A549 (cell line): ENCODE data around the gene TGM3. TPM values are rescaled to one million over a fixed set of nuclear protein-coding genes. Genes with fewer than 3 reads are reported as not detected.

ENCODE experiments used
- ATAC-seq, 2 experiments: fragments of 200-7000 bp in 1 of 2; fragments of >200 bp in 1 of 2; cut with Nextera tagmentation in 1 of 2; cut with Tn5 transposase in 1 of 2; 3 replicates each; pipeline versions ENCODE4 v1.8.0 to v1.9.1; 2018 to 2020; ENCODE audit warnings: mild to moderate bottlenecking in 1 of 2, moderate library complexity in 1 of 2
- CTCF ChIA-PET: fragments of 300-600 bp; sonication (Branson Sonifier 250); formaldehyde crosslinking; extraction: SDS; loops from one replicate; lab custom pipeline; 2021; ENCODE audit warnings: antibody characterized with exemption, inconsistent platforms; lab: Yijun Ruan, JAX
- POLR2A ChIA-PET: fragments of 350-600 bp; formaldehyde crosslinking; extraction: SDS; loops from one replicate; lab custom pipeline; 2021; ENCODE audit warnings: antibody characterized with exemption, inconsistent platforms; lab: Yijun Ruan, JAX
- DNase-seq, 2 experiments: peaks; one replicate each; pipeline versions ENCODE4 v3.0.0 to v3.0.0-alpha.2; 2011 to 2016; ENCODE audit warnings: low read depth in 1 of 2, low spot score in 1 of 2
- FAIRE-seq: peaks from 2 replicates; lab custom pipeline; 2011; peaks lifted over from hg19 to GRCh38; lab: Jason Lieb, UNC
- H3K27ac ChIP-seq, 2 experiments: fragments of >200 bp; sonication (Bioruptor Twin); formaldehyde crosslinking; 3 replicates each; pipeline ENCODE4 v1.5.1; 2016 to 2017
- H3K4me1 ChIP-seq: fragments of >200 bp; sonication (Bioruptor Twin); formaldehyde crosslinking; 3 replicates; pipeline ENCODE4 v1.6.1; 2016
- H3K4me2 ChIP-seq: fragments of >200 bp; sonication (Bioruptor Twin); formaldehyde crosslinking; 3 replicates; pipeline ENCODE4 v1.6.1; 2016
- H3K4me3 ChIP-seq: fragments of >200 bp; sonication (Bioruptor Twin); formaldehyde crosslinking; 3 replicates; pipeline ENCODE4 v1.5.1; 2016
- H3K9me3 ChIP-seq: fragments of >200 bp; sonication (Bioruptor Twin); formaldehyde crosslinking; 3 replicates; pipeline ENCODE4 v1.6.1; 2016
- ATOH8 ChIP-seq: fragments of 250-450 bp; sonication (Bioruptor Pico); IDR thresholded peaks from 2 replicates; pipeline ENCODE4 v1.5.0; 2020; ENCODE audit warnings: low read depth, mild to moderate bottlenecking, moderate library complexity
- BCL3 ChIP-seq: fragments of >200 bp; sonication (Bioruptor Twin); formaldehyde crosslinking; IDR thresholded peaks from 3 replicates; pipeline ENCODE4 v1.6.1; 2016
- BHLHE40 ChIP-seq: IDR thresholded peaks from 2 replicates; pipeline ENCODE4 v1.6.1; 2012; ENCODE audit warnings: low read depth, low read length, inconsistent platforms
- CBX8 ChIP-seq: fragments of 200-600 bp; sonication (generic); IDR thresholded peaks from 2 replicates; pipeline ENCODE4 v1.6.1; 2016
- CEBPB ChIP-seq, 2 experiments: fragments of >200 bp in 1 of 2; sonication (Bioruptor Twin) in 1 of 2; formaldehyde crosslinking in 1 of 2; IDR thresholded peaks; 2 replicates each; pipeline ENCODE4 v1.6.1; 2012 to 2016
- CHD2 ChIP-seq: fragments of 150-350 bp; IDR thresholded peaks from 2 replicates; pipeline ENCODE4 v1.6.1; 2014; ENCODE audit warnings: low read length; ENCODE audit not compliant: partially characterized antibody
- CHD4 ChIP-seq: fragments of 200-600 bp; sonication (generic); IDR thresholded peaks from 2 replicates; pipeline ENCODE4 v1.6.1; 2016; ENCODE audit warnings: antibody characterized with exemption, mild to moderate bottlenecking, borderline replicate concordance
- CTCF ChIP-seq: fragments of >200 bp; sonication (Bioruptor Twin); formaldehyde crosslinking; IDR thresholded peaks from 3 replicates; pipeline ENCODE4 v1.5.1; 2016
- E2F6 ChIP-seq: IDR thresholded peaks from 2 replicates; pipeline ENCODE4 v1.6.1; 2012; ENCODE audit warnings: low read depth, borderline replicate concordance
- EP300 ChIP-seq, 2 experiments: fragments of >200 bp; sonication (Bioruptor Twin); formaldehyde crosslinking; IDR thresholded peaks; 2 replicates in 1 of 2; 3 replicates in 1 of 2; pipeline ENCODE4 v1.6.1; 2016 to 2017
- ESRRA ChIP-seq: fragments of 150-350 bp; IDR thresholded peaks from 2 replicates; pipeline ENCODE4 v1.6.1; 2014; ENCODE audit warnings: mild to moderate bottlenecking, low read length, borderline replicate concordance
- FOSL2 ChIP-seq, 2 experiments: fragments of 450-650 bp in 1 of 2; fragments of >200 bp in 1 of 2; sonication (Bioruptor Twin) in 1 of 2; formaldehyde crosslinking; IDR thresholded peaks; 2 replicates each; pipeline versions ENCODE4 v1.5.0 to v1.6.1; 2016 to 2020; ENCODE audit warnings: mild to moderate bottlenecking in 1 of 2, moderate library complexity in 1 of 2
- HMGXB4 ChIP-seq: fragments of 250-450 bp; sonication (Bioruptor Pico); IDR thresholded peaks from 2 replicates; pipeline ENCODE4 v1.5.0; 2021; ENCODE audit warnings: mild to moderate bottlenecking, moderate library complexity, borderline replicate concordance
- HOXA7 ChIP-seq: fragments of 250-450 bp; sonication (Bioruptor Pico); IDR thresholded peaks from 2 replicates; pipeline ENCODE4 v1.5.0; 2020; ENCODE audit warnings: mild to moderate bottlenecking, moderate library complexity
- JUNB ChIP-seq: fragments of >200 bp; sonication (Bioruptor Twin); formaldehyde crosslinking; IDR thresholded peaks from 2 replicates; pipeline ENCODE4 v1.6.1; 2016
- KDM5A ChIP-seq: fragments of 200-600 bp; sonication (generic); IDR thresholded peaks from 2 replicates; pipeline ENCODE4 v1.6.1; 2016; ENCODE audit warnings: antibody characterized with exemption, mild to moderate bottlenecking
- MAX ChIP-seq: IDR thresholded peaks from 2 replicates; pipeline ENCODE4 v1.6.1; 2012
- NFE2L2 ChIP-seq: fragments of 150-350 bp; conservative IDR thresholded peaks from 2 replicates; pipeline ENCODE4 v1.6.1; 2014; ENCODE audit warnings: low read length
- NR3C1 ChIP-seq: fragments of >200 bp; sonication (Bioruptor Twin); formaldehyde crosslinking; IDR thresholded peaks from 3 replicates; pipeline ENCODE4 v1.6.1; 2017
- POLR2AphosphoS2 ChIP-seq: conservative IDR thresholded peaks from 2 replicates; pipeline ENCODE4 v1.6.1; 2012; ENCODE audit warnings: low read length, improper control_type of control experiment, inconsistent platforms
- RFX5 ChIP-seq: fragments of 450-650 bp; IDR thresholded peaks from 2 replicates; pipeline ENCODE4 v1.7.1; 2014; ENCODE audit warnings: antibody characterized with exemption, mild to moderate bottlenecking, moderate library complexity
- TP53 ChIP-seq: fragments of 250-450 bp; sonication (Bioruptor Pico); IDR thresholded peaks from 2 replicates; pipeline ENCODE4 v1.5.0; 2021; ENCODE audit warnings: mild to moderate bottlenecking, moderate library complexity
- USF2 ChIP-seq: fragments of 450-650 bp; IDR thresholded peaks from 2 replicates; pipeline ENCODE4 v1.6.1; 2014; ENCODE audit warnings: antibody characterized with exemption
- ZC3H11A ChIP-seq: fragments of 450-650 bp; IDR thresholded peaks from 2 replicates; pipeline ENCODE4 v1.6.1; 2014; ENCODE audit warnings: antibody characterized with exemption, mild to moderate bottlenecking
- WGBS: methylation state at CpG from one replicate; pipeline ENCODE4 v1.1.6; 2017; ENCODE audit errors: missing lambda C conversion rate; 5-methylcytosine and 5-hydroxymethylcytosine counted together
- polyA plus RNA-seq, 4 experiments: library from polyadenylated mRNA; depleted of rRNA in 3 of 4; stranded (reverse); fragments of >200 nt; fragmentation: RNase III in 1 of 4; extraction: RNeasy Plus Mini Kit Qiagen cat#74134 plus additional on column Dnase treatment in 1 of 4; gene quantifications; 2 replicates in 3 of 4; 3 replicates in 1 of 4; pipeline ENCODE4 v1.2.3, GENCODE V29; 2011 to 2017

The TGM3 gene
- polyA plus RNA-seq, 2 of the 4 experiments (the other 2 are of a cell fraction) = 0.03 to 0.14 TPM

- FAIRE-seq (no peak), ATAC-seq (no peak), DNase-seq (no peak)
- Histone ChIP-seq H3K4me1 (no peaks in the 10 kb centered on the region), H3K27ac (no peak overlapping the region), H3K4me3 (no peak overlapping the region), H3K9me3 (no peaks in the 10 kb centered on the region), H3K4me2 (no peak overlapping the region)
- WGBS = 34% methylated on average over 3 of the region's 3 CpGs
- ChIA-PET POLR2A (no interaction called here), CTCF (interaction anchor here (1.0 kb wide), 1 partner anchor 122 kb away, joined by 5 read pairs; no protein-coding TSS in a partner anchor)
- TF ChIP-seq MAX (no peak), E2F6 (no peak), ATOH8 (CRISPR knock-in tag) (no peak), CHD4 (no peak), ZC3H11A (no peak), EP300 (IDR thresholded peaks at IDR 0.05) (no peak), TP53 (no peak), CEBPB (IDR thresholded peaks at IDR 0.05) (no peak), CTCF (no peak), HOXA7 (CRISPR knock-in tag) (no peak), CBX8 (no peak), BCL3 (no peak), BHLHE40 (no peak), JUNB (no peak), ESRRA (no peak), FOSL2 (IDR thresholded peaks at IDR 0.05) (no peak), FOSL2 (CRISPR knock-in tag; IDR thresholded peaks at IDR 0.05) (no peak), KDM5A (no peak), POLR2AphosphoS2 (no peak), NR3C1 (no peak), NFE2L2 (no peak)
Measured at GRCh38 chr20:2330090-2330695, 34.4 kb downstream of the TGM3 start.

- no peaks in the 10 kb centered on the region for H3K4me1 ChIP-seq
- TF ChIP-seq RFX5 = no peak
- no peak for TF ChIP-seq E2F6
- TF ChIP-seq CHD2 = no peak
- TF ChIP-seq USF2 = no peak
- no peak for TF ChIP-seq NFE2L2
- TF ChIP-seq HMGXB4 (CRISPR knock-in tag) = no peak
- TF ChIP-seq, all 56 proteins: peak for 0
- no peak for DNase-seq
- Histone ChIP-seq H3K4me3 (no peak overlapping the region), H3K9me3 (no peaks in the 10 kb centered on the region), H3K4me2 (no peak overlapping the region), H3K27ac (no peak overlapping the region)
- ChIA-PET CTCF (interaction anchor here (1.1 to 1.8 kb wide), 2 partner anchors 15 to 124 kb away, joined by 3 to 8 read pairs; no protein-coding TSS in a partner anchor), POLR2A (no interaction called here)
- peak; percentile 36 for FAIRE-seq
- ATAC-seq = no peak
- 54% methylated on average over 5 of the region's 5 CpGs for WGBS
Measured at GRCh38 chr20:2331106-2331505, 35.3 kb downstream of the TGM3 start.
